NCI-H1092 treated with DMSO at 0.1 percent for 48 hours (cell line): ENCODE measurements around the gene TAAR2.
A peak's percentile ranks its signal among the peaks of the same experiment; 100 is the strongest.
"Not testable (repeated sequence)": the region's sequence is repeated elsewhere in the genome, so short reads cannot be mapped to it uniquely, and the experiment has no call there.

Experiments used
- DNase-seq: peaks from one replicate; lab custom pipeline; 2025; lab: John Stamatoyannopoulos, UW

Gene TAAR2, protein sequence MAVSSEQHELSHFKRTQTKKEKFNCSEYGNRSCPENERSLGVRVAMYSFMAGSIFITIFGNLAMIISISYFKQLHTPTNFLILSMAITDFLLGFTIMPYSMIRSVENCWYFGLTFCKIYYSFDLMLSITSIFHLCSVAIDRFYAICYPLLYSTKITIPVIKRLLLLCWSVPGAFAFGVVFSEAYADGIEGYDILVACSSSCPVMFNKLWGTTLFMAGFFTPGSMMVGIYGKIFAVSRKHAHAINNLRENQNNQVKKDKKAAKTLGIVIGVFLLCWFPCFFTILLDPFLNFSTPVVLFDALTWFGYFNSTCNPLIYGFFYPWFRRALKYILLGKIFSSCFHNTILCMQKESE

DNA sequence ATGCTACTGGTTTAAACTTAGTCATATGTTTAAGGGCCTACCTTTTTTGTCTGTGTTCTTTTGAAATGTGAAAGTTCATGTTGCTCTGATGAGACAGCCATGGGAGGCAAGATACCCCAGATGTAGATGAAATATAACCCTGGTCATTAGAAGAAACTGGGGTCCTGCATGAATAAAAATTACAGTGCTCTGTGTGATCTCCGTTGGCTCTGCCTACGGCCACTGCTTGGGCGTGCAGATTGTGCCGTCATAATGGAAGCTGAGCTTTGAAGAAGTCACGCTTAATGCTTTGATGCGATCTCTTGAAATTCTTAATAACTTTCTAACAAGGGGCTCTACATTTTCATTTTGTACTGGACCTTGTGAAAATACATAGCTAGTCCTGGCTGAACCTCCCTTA, at the start of gene TAAR2:
TSS of gene TAAR2 (minus strand) at position 101 of the 400 bp plus-strand sequence. CDS start at position 101, 0 bp downstream.
- DNase-seq, result no peak

DNA sequence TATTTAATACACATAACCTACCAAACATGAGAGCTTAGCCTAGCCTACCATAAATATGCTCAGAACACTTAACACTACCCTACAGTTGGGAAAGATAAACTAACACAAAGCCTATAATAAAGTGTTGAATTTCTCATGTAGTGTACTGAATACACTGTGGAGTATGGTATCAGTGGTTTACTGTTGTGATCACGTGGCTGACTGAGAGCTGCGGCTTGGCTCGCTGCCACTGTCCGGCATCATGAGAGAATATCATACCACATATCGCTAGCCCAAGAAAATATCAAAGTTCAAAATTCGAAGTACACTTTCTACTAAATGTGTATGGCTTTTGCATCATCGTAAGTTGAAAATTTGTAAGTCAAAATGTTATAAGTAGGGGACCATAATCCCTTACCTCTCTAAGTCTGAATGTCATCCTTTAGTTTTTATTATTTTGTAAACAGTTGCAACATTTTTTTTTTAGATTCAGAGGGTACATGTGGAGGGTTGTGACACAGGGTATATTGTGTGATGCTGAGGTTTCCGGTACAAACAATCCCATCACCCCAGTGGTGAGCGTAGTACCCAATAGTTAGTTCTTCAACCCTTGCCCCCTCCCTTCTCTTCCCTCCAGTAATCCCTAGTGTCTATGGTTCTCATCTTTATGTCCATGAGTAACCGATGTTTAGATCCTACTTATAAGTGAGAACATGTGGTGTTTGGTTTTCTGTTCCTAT, 49.5 kb upstream of the TAAR2 start:
- DNase-seq, result no peak

DNA sequence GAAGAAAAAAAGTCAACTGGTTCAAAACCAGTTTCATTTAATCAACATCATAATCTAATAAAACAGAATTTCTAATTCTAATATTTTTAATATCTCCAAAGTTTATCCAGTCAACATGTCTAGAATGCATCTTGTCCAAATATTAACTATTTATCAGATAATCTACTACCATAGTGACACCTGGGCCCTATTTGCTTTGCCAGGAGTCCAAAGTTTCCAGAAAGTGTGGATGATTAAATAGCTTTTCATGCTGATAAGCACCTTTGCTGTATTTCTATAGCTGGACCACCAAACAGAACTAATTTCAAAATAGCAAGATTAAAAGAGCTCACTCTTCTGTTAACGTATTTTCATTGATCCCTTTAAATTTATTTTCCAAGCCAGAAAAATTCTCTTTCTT, 47.2 kb upstream of the TAAR2 start:
- DNase-seq, result no peak

DNA sequence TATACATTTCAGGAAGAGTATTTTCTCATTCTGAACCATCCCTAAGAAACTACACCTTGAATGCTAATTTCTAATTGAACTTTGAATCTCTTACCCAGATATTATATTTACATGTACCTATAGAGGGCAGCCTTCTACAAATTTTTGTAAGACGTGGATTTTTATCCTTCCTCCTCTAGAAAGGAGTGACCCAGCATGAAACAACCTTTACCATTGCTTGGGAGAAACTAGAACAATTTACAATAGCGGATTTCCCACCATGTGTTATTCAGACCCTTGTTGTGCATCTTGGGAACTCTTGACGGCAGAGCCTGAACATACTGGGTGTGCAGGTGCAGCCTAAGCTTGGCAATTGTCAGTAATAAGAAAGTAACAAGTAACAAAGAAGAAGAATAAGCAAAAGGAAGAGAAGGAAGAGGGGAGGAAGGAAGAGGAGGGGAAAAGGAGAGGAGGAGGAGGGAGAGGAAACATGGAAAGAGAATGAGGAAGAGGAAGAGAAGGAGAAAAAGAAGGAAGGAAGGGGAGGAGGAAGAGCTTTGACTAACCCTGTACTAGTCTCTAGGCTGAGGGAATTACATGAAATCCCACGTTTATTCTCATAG, 45.7 kb upstream of the TAAR2 start:
- DNase-seq, result peak; percentile 21

DNA sequence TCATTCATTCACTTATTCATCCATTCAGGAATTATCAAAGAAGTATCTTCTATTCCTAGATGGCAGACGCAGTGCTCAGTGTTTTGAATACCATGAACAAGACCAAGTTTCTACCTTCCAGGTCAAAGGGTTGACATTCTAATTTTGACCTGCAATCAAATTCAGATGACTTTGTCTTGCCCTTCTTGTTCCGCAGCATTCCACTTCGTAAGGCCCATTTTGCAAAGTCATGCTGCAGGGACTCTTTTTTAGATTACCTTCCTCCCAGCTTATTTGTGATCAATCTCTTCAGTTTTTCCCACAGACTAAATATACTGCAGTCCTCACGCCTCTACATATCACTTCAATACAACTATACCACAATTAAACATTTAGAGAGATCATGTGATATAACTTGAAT, 42.0 kb upstream of the TAAR2 start:
- no peak for DNase-seq

DNA sequence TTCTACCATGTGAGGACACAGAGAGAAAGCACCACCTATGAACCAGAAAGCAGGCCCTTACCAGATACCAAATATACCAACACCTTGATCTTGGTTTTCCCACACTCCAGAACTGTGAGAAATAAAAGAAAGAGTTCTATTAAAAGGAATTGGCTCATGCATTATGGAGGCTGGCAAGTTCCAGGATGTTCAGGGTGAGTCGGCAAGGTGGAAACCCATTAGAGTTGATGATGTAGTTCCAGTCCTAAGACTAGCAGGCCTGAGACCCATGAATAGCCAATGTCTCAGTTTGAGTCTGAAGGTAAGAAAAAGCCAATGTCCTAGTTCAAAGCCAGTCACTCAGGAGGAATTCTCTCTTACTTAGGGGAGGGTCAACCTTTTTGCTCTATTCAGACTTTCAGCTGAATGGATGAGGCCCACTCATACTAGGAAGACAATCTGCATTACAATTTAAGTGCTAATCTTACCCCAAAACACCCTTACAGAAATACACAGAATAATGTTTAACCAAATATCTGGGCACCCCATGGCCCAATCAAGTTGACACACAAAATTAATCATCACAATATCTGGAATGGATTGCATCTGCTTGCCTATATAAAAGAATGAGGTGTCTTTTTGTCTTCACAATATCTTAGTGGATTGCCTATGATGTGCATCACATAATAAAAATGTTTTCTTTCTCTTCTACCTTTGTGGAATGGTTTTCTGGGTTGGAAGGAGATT, 40.4 kb upstream of the TAAR2 start:
- DNase-seq, result no peak

DNA sequence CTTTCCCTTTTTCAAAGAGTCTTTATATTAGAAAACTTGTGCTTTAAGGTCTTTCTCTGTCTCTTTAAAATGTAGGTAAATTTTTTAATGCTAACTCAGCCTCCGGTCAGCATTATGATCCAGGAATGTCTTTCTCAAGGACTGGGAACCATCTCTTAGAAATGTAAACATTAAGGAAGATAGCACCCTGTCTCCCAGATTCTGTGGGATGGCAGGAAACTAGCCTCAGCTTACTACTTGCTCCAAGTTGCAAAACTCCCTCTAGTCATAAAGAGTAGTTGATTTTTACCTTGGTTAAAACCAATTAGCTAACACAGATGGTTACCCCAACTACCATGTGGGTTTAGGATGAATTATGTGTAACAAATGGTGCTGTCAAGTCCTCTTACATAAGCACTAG, 39.6 kb upstream of the TAAR2 start:
- no peak for DNase-seq

DNA sequence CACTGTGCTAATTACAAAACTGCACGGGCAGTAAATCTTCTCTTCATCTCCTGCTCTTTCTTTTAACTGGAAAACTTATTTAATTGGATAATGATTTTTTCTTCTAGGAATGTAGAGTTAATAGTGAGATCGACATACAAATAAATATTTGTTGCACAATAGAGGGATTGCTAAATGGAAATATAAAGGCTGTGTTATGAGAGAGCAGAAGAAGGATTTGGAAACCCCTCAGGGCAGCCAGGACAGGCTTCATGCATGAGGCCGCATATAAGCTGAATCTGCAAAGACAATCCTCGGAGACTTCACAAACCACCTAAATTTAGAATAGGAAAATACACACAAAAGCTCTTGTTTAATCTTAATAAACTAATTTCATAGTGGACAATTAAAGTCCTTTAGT, 37.8 kb upstream of the TAAR2 start:
- no peak for DNase-seq

DNA sequence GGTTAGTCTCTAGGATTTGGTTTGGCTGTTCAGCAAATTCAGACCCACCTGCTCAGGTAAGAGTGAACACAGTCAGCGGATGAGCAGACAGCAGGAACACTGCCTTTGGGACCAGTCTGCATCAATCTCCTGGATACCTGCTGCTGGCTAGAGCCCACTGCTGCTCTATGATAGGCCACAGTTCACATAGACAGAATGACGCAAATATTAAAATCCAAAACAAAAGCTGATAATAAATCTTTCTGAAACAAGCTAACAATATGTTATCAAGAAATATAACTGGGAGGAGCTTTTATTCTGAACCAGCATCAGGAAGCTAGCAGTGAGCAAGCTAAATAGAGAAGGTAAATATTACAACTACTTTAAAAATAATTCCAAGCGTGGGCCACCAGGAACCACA, 35.0 kb upstream of the TAAR2 start, which contains the start of gene TAAR1:
TSS of gene TAAR1 (minus strand) at position 101 of the 400 bp plus-strand sequence. CDS start 13,179 bp downstream, outside the sequence.
- DNase-seq, result no peak

DNA sequence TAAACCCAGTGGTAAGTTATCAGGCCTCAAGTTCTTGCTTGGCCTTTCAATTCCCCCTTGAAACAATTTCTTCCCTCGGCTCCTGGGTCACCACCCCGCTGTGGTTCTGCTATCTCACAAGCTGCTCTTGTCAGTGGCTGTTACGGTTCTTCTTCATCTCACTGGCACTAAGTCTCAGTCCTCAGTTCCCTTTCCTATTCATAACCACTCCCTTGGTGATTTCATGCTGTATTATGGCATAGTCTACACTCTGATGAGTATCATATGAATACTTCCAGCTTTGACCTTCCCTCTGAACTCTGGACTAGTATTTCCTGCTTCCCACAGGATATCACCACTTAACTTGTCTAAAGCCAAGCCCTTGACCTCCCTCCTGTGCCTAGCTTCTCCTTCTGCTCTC, 27.0 kb upstream of the TAAR2 start:
- DNase-seq, result no peak

DNA sequence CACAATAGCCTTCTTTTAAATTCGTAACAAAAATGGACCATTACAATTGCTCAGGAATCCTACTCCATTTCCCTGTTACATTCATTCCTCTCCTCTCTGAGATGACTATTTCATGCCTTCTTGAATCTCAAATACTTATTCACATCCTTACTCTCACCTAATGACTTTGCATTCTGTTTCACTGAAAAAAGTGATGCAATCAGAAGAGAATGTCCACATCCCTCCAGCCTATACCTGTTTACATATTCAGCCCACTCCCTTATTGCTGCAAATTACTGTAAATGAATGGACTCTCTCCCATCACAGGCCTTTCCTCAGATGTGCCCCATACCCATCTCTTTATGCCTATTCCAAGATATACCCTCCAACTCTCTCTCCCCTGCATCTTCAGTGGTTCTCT, 26.4 kb upstream of the TAAR2 start:
- no peak for DNase-seq

DNA sequence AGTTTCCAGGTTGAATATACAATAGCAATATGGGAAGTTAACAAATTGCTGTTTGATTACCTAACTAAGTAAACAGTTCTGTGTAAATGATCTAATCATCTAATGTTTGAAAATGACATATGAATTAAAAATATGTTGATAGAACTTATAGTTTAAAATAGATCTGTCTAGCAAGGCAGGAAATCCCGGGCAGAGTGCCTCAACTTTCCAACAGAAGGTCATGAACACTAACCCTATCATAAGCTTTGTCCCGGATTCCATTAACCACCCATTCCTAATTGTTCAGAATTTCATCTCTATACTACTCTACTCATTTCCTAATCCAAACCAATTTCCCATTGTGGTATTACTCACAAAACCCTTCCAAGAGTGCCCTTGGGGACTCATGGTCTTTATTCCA, 24.8 kb upstream of the TAAR2 start:
- no peak for DNase-seq

DNA sequence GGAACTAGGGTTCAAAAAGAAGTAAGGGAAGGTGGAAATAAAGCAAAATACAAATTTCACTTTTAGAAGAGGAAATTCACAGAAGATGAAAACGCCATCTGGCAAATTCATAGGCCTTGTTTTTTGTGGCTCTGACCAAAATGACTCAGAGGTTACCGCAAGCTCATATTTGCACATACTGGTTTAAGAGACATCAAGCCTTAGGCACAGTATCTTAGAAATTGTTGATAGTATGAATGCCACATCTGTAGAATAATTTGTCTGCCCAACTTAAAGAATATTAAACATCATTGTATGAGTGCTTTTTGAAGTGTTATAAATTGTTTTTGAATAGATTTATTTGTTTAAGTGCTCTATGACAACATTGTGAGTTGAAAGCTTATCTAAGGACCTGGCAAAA, 24.3 kb upstream of the TAAR2 start:
- DNase-seq, result no peak

DNA sequence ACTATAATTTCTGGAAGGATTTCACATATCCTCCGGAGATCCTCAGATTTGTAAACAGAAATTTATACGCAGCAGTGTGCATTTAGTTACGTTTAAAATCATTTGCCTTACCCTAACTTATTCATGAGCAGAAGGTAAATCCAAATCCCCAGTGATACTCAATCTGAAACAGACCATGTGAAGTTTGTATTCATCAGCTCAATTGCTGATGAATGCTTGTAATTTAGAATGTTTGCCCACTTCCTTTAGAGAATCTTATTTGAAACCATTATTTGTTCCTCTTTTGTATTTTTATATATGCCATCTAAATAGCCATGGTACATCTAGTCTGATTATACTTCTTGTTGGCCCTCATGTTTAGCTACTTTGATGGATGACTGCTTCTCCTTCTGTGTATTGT, 19.5 kb upstream of the TAAR2 start:
- DNase-seq, result peak; percentile 11

DNA sequence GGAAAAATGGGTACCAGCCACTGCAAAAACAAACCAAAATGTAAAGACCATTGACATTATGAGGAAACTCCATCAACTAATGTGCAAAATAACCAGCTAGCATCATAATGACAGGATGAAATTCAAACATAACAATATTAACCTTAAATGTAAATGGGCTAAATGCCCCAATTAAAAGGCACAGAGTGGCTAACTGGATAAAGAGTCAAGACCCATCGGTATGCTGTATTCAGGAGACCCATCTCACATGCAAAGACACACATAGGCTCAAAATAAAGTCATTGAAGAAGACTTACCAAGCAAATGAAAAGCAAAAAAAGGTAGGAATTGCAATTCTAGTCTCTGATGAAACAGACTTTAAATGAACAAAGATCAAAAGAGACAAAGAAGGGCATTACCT, 13.1 kb upstream of the TAAR2 start:
- not testable (repeated sequence) for DNase-seq

DNA sequence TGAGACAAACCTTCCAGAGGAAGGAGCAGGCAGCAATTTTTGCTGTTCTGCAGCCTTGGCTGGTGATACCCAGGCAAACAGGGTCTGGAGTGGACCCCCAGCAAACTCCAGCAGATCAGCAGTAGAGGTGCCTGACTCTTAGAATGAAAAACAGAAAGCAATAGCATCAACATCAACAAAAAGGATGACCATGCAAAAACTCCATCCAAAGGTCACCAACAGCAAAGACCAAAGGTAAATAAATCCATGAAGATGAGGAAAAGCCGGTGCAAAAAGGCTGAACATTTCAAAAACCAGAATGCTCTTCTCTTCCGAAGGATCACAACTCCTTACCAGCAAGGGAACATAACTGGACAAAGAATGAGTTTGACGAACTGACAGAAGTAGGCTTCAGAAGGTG, 11.8 kb upstream of the TAAR2 start:
- DNase-seq, result not testable (repeated sequence)

DNA sequence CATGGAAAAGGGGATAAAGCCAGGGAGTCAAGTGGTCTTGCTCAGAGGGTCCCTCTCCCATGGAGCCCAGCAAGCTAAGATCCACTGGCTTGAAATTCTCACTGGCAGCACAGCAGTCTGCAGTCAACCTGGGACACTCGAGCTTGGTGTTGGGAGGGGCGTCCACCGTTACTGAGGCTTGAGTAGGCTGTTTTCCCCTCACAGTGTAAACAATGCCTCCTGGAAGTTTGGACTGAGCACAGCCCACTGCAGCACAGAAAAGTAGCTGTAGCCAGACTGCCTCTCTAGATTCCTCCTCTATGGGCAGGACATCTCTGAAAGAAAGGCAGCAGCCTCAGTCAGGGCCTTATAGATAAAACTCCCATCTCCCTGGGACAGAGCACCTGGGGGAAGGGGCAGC, 11.2 kb upstream of the TAAR2 start:
- DNase-seq, result not testable (repeated sequence)

DNA sequence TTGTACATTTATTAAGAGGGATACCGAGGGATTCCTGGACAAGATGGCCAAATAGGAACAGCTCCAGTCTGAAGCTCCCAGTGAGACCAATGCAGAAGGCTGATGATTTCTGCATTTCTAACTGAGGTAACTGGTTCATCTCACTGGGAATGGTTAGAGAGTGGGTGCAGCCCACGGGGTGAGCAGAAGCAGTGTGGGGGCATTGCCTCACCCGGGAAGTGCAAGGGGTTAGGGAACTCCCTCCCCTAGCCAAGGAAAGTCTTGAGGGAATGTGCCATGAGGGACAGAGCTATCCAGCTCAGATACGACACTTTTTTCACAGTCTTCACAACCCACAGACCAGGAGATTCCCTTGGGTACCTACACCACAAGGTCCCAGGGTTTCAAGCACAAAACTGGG, 10.7 kb upstream of the TAAR2 start:
- DNase-seq, result no peak

DNA sequence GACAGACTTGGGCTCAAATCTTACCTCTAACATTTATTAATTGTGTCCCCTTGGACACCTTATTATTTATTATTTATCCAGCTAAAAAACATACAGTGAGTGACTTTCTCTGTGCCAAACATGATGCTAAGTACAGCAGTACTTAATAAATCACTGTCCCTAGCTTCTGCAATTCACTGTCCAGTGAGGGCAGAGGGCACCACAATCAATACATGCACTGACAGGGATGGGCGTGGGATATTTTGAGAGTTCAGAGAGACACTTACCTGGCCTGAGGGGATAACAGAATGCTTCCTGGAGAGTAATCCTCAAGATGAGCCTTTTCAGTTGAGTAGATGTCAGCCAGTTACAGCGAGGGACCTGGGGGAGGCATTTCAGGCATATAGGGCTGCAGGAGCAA, 9.3 kb upstream of the TAAR2 start:
- DNase-seq, result no peak

DNA sequence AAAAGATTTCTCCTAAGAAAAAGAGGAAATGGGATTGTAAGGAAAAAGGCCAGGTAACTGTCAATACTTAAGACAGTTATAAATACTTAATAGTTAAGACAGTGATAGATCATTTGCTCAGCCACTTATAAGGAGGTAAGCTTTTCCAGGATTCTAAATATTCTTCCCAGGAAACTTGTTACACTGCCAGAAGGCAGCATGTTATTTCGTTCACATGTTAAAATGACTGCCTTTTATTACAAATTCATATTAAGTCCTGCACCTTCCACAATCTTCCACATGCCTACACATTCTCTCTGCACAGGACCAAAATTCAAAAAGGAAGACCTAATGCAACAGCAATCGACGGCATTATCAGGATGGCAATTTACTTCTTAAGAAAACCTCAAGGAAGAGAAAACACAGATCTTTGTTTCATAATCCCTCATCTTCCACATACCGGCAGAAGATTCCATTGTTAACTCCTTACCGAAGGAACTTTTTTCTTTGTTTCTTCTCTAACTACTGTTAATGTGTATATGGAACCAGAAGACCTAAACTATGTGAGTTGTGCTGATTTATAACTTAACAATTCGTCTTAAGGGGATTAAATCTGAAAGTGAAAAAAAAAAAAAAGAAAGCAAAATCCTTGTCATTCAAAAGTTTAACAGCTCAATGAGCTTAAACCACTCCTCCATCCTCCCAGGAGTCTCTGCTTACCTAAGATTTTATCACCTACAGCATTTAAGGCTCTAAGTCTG, 799 bp downstream of the TAAR2 start:
- DNase-seq, result no peak

DNA sequence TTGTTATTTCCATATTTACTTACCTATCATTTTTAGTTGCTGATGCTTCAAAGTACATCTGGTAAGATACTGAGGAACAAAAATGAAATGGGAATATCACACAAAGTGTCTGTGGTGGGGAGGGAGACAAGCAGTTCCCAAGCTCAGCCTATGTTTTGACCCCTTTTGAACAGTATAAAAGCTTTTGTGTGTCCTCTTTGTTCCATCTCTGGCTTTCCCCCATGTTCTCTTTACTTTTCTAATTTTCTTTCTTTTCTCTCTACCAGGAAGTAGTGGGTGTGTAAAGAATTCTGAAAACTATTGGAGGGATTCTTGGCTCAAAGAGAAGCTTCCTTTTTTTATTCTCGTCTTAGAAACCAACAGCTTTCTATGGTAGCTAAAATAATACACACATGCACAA, 7.4 kb downstream of the TAAR2 start:
- DNase-seq, result no peak

DNA sequence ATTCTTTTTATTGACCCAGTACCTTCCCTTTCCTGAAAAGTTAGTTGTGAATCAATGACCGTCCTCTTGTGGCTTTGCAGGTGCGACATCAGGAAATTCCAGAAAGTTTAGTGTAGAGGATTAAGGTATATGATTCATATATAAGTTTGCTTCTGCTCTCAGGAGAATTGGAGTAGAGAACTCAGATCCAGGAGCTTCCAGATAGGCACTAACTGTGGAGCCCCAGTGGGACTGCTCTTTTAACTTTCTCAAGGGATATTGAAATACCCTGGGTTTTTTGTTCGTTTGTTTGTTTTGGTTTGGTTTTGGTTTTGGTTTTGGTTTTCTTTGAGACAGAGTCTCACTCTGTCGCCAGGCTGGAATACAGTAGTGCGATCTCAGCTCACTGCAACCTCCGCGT, 9.5 kb downstream of the TAAR2 start:
- DNase-seq, result no peak
